Activated CD4-positive, alpha-beta T cell treated with anti-CD3 and anti-CD28 coated beads, Interleukin-2, amount 10 ng/mL, durations not matched to agents 24 days and 14 days (primary cell): ENCODE results near the gene DNAH8. TPM values are rescaled to one million over a fixed set of nuclear protein-coding genes. Genes with fewer than 3 reads are reported as not detected.

Source experiments
- DNase-seq: peaks from one replicate; pipeline ENCODE4 v3.0.0; 2022
- H3K27ac Mint-ChIP-seq: one replicate; pipeline ENCODE4 v1.8.0; 2022; ENCODE audit warnings: mild to moderate bottlenecking, mixed read lengths
- H3K27me3 Mint-ChIP-seq: one replicate; pipeline ENCODE4 v1.8.0; 2022; ENCODE audit warnings: mixed read lengths
- H3K36me3 Mint-ChIP-seq: one replicate; pipeline ENCODE4 v1.8.0; 2022; ENCODE audit warnings: low read depth, mild to moderate bottlenecking, mixed read lengths
- H3K4me1 Mint-ChIP-seq: one replicate; pipeline ENCODE4 v1.8.0; 2021; ENCODE audit warnings: mixed read lengths
- H3K4me3 Mint-ChIP-seq: one replicate; pipeline ENCODE4 v1.8.0; 2022; ENCODE audit warnings: mild to moderate bottlenecking, moderate library complexity, mixed read lengths
- H3K9me3 Mint-ChIP-seq: one replicate; pipeline ENCODE4 v1.8.0; 2021; ENCODE audit warnings: mixed read lengths
- intact Hi-C: fragments of 100-400 bp; cut with micrococcal nuclease; formaldehyde crosslinking; loops from one replicate; pipeline ENCODE4 v1.15.1; 2023
- total RNA-seq: library from RNA; stranded (reverse); gene quantifications from 2 replicates; pipeline ENCODE4 v1.2.3, GENCODE V29; 2022

Gene DNAH8
- total RNA-seq, 1 donor from 2014 or later = not detected

DNA sequence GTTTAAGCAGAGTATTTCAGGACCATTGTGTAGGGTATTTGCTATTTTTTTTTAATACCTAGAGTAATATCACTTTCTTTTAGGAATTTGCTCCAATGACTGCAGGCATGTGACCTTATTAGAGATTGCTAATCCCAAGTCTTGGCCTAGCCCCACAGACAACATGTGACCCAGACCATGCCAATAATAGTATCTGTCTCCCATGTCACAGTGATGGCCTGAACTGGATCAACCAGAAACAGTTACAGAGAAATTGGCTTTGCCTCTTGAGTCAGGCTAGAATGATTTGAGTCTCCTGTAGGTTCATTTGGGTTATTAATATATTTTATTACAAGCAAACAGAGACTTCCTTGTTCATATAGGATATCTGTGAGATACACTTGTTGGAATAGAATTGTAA is 116.8 kb downstream of the DNAH8 start:
- Mint-ChIP-seq H3K27me3 (peaks cover 32% of the 10 kb centered on the region), H3K27ac (no peak overlapping the region), H3K4me3 (no peak overlapping the region), H3K9me3 (no peaks in the 10 kb centered on the region), H3K36me3 (no peaks in the 10 kb centered on the region), H3K4me1 (no peaks in the 10 kb centered on the region)
- intact Hi-C loops = no loop called here
- DNase-seq = no peak

GRCh38 chr6:38833320-38833719 is 118.2 kb downstream of the DNAH8 start:
- H3K9me3 Mint-ChIP-seq = no peaks in the 10 kb centered on the region
- DNase-seq = no peak
- intact Hi-C loops = no loop called here

DNA sequence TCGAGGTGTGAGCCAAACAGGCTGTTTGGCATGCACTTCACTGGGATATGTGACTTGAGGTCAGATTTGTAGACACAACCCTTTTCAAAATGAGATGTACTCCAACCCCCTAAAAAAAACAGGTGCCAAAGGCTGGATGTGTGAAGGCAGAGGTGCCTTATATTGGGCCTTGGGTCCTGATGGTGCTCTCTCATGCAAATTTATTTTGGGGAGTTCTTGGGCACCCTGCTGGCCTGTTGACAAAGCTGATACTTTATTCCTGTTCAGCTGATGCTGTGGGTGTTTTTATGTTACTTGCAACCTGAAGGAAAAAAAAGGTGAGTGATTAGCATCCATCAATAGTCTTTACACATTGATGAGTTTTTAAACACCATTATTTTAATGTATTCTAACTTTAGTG is 121.5 kb downstream of the DNAH8 start:
- Mint-ChIP-seq H3K9me3 (no peaks in the 10 kb centered on the region), H3K4me3 (no peak overlapping the region), H3K27me3 (peaks cover 24% of the 10 kb centered on the region), H3K27ac (no peak overlapping the region), H3K36me3 (no peaks in the 10 kb centered on the region), H3K4me1 (no peaks in the 10 kb centered on the region)
- DNase-seq = no peak
- intact Hi-C loops = no loop called here

More at GRCh38 chr6:38833320-38833719, 118.2 kb downstream of the DNAH8 start:
- peaks cover 31% of the 10 kb centered on the region for H3K27me3 Mint-ChIP-seq
- no peak overlapping the region for H3K4me3 Mint-ChIP-seq
- no peak overlapping the region for H3K27ac Mint-ChIP-seq
- no peaks in the 10 kb centered on the region for H3K36me3 Mint-ChIP-seq
- no peaks in the 10 kb centered on the region for H3K4me1 Mint-ChIP-seq

- no peak for DNase-seq
- no peak overlapping the region for H3K4me3 Mint-ChIP-seq
- intact Hi-C loops = no loop called here
- no peaks in the 10 kb centered on the region for H3K4me1 Mint-ChIP-seq
- H3K9me3 Mint-ChIP-seq = no peaks in the 10 kb centered on the region
- H3K27ac Mint-ChIP-seq = no peak overlapping the region
- H3K27me3 Mint-ChIP-seq = peaks cover 26% of the 10 kb centered on the region
- H3K36me3 Mint-ChIP-seq = no peaks in the 10 kb centered on the region
These were observed 122.0 kb downstream of the DNAH8 start for GRCh38 chr6:38837101-38837500.

DNA sequence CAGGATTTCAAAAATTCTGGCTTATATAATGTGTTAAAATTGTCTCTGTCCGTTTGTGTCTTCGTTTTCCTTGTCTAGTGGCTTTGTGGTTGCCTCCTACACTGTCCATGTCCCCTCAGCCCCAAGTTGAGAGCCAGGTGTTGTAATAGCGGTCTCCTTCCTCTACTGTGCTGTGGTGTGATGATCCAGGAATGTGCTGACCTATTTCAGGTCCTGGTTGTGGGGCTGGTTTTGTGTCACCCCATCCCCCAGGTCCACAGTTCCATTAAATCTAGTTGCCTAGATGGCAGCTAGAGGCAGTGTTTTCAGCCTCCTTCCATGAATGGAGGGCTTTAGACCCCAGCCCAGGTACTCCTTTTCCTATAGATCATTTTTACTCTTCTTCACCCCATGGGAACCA is 128.7 kb downstream of the DNAH8 start:
- Mint-ChIP-seq H3K36me3 (no peaks in the 10 kb centered on the region), H3K27ac (no peak overlapping the region), H3K27me3 (peaks cover 22% of the 10 kb centered on the region), H3K9me3 (no peaks in the 10 kb centered on the region), H3K4me3 (no peak overlapping the region), H3K4me1 (no peaks in the 10 kb centered on the region)
- intact Hi-C loops = no loop called here
- DNase-seq = no peak

DNA sequence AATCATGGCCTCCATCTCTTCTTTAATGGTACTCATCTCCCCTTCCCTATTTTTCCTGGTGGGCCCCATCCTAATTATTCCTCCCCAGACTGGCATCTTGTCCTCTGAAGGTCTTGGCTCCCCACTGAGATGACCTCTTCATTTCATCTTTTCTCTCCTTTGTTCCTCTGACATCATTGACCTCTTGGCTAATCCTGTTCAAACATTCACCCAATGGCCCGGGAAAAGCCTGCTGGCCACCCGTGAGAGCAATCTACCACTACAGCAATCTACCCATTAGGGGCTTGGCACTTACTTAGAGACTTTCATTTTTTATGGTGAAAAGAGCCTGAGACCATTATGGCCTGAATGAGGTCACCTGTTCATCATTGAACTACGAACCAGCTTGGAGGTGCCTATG is 130.8 kb downstream of the DNAH8 start:
- H3K27me3 Mint-ChIP-seq = peaks cover 27% of the 10 kb centered on the region
- H3K4me3 Mint-ChIP-seq = no peak overlapping the region
- DNase-seq = no peak
- H3K9me3 Mint-ChIP-seq = no peaks in the 10 kb centered on the region
- H3K27ac Mint-ChIP-seq = no peak overlapping the region
- intact Hi-C loops = no loop called here
- H3K4me1 Mint-ChIP-seq = no peaks in the 10 kb centered on the region
- H3K36me3 Mint-ChIP-seq = no peaks in the 10 kb centered on the region

DNA sequence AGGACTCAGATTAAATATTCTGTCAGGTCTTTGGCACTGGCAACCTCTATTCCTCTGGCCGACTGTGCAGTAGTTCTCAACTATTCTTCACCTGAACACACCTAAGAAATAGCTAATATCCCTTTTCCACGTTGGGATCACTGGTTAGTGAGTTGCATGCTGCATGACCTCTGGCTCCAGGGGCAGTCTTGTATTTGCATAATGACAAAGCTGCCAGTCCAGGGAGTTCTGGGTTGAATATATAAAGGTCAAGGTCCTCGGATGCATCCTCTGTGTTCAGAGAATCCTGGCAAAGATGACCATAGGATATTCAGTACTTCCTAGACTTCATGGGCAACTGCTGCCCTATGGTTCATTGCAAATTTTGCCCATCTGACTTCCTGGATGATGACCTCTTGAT is 131.2 kb downstream of the DNAH8 start:
- intact Hi-C loops = no loop called here
- H3K4me3 Mint-ChIP-seq = no peak overlapping the region
- no peaks in the 10 kb centered on the region for H3K9me3 Mint-ChIP-seq
- no peak for DNase-seq
- H3K27ac Mint-ChIP-seq = no peak overlapping the region
- H3K36me3 Mint-ChIP-seq = no peaks in the 10 kb centered on the region
- no peaks in the 10 kb centered on the region for H3K4me1 Mint-ChIP-seq
- H3K27me3 Mint-ChIP-seq = peaks cover 29% of the 10 kb centered on the region

GRCh38 chr6:38846844-38847243 is 131.7 kb downstream of the DNAH8 start:
- intact Hi-C loops = no loop called here
- DNase-seq = no peak
- H3K4me3 Mint-ChIP-seq = no peak overlapping the region
- H3K9me3 Mint-ChIP-seq = no peaks in the 10 kb centered on the region
- H3K27me3 Mint-ChIP-seq = peaks cover 29% of the 10 kb centered on the region
- no peaks in the 10 kb centered on the region for H3K36me3 Mint-ChIP-seq
- H3K27ac Mint-ChIP-seq = no peak overlapping the region
- H3K4me1 Mint-ChIP-seq = no peaks in the 10 kb centered on the region

DNA sequence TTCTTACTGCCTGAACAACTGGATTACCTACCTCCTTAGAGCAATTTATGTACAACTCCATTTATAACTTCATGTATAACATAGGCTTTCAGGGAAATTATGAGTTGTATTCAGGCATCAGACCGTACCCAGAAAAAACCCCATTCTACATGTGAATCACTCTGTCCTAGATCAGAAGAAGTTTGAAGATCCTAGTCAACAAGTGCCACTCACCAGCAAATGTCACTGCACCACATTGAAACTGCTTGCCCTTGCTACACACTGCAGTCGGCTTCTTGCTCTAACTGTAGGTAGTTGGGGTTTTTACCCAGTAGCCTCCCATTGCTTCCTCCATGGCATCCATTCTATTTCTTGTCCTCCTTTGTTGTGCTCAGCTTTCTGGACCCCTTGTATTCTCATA is 132.4 kb downstream of the DNAH8 start:
- no peak for DNase-seq
- no peaks in the 10 kb centered on the region for H3K9me3 Mint-ChIP-seq
- H3K36me3 Mint-ChIP-seq = no peaks in the 10 kb centered on the region
- H3K27me3 Mint-ChIP-seq = peaks cover 28% of the 10 kb centered on the region
- no peak overlapping the region for H3K27ac Mint-ChIP-seq
- intact Hi-C loops = no loop called here
- H3K4me3 Mint-ChIP-seq = no peak overlapping the region
- H3K4me1 Mint-ChIP-seq = no peaks in the 10 kb centered on the region

DNA sequence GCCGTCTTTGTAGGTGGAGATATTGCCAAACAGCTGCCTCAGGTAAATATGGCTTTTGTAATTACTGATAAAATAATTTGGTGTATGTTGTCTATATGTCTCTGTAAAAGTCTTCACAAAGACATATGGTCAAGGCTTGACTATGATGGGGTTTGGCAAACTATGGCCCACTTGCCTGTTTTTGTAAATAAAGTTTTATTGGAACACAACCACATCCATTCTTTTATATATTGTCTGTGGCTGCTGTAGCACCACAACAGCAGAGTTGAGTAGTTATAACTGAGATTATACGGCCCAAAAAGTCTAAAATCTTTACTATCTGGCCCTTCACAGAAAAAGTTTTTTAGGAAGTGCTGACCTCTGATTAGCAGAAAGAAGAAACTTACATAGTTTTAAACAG is 133.6 kb downstream of the DNAH8 start:
- H3K9me3 Mint-ChIP-seq = no peaks in the 10 kb centered on the region
- no peaks in the 10 kb centered on the region for H3K4me1 Mint-ChIP-seq
- no peak overlapping the region for H3K27ac Mint-ChIP-seq
- peaks cover 31% of the 10 kb centered on the region for H3K27me3 Mint-ChIP-seq
- H3K4me3 Mint-ChIP-seq = no peak overlapping the region
- H3K36me3 Mint-ChIP-seq = no peaks in the 10 kb centered on the region
- intact Hi-C loops = no loop called here
- DNase-seq = no peak

DNA sequence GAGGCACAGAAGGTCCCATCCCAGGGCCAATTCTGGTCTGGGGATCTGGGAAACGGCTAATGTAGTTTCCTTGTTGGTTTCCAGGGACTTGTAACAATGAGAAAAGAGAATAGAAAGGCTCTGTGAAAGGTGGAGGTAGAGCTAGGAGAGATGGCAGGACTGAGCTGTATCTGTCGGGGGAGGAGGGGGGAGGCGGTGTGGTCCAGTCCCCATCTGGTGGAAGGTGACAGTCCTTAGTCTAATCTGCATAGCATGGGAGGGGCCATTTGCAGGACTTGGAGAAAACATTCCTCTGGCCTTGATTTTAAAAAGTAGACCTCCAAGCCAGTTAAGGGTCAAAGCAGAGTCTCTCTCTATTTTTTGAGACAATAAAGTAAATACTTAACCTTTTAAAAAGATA is 137.1 kb downstream of the DNAH8 start:
- no peak overlapping the region for H3K27ac Mint-ChIP-seq
- peaks cover 29% of the 10 kb centered on the region for H3K27me3 Mint-ChIP-seq
- DNase-seq = no peak
- H3K36me3 Mint-ChIP-seq = no peaks in the 10 kb centered on the region
- H3K9me3 Mint-ChIP-seq = no peaks in the 10 kb centered on the region
- H3K4me3 Mint-ChIP-seq = no peak overlapping the region
- intact Hi-C loops = no loop called here
- no peaks in the 10 kb centered on the region for H3K4me1 Mint-ChIP-seq

DNA sequence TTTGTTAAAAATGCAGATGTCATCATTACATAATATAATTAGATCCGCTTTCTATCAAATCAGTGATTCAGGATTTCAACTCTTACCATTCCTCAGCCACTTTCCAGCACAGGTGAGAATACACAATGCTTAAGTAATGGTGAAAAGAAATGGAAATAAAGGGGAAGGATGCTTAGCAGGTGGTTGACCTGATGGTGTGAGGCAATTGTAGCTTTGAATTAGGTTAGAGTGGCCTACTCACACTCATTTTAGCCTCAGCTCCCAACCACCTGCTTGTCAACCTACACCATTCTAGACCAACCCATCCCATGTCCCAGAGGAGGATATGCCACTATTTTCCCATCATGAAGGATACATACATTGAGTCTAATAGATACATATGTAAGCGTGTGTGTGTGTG is 138.1 kb downstream of the DNAH8 start:
- Mint-ChIP-seq H3K4me1 (no peaks in the 10 kb centered on the region), H3K27ac (no peak overlapping the region), H3K36me3 (no peaks in the 10 kb centered on the region), H3K4me3 (no peak overlapping the region), H3K9me3 (no peaks in the 10 kb centered on the region), H3K27me3 (peaks cover 24% of the 10 kb centered on the region)
- intact Hi-C loops = no loop called here
- no peak for DNase-seq

DNA sequence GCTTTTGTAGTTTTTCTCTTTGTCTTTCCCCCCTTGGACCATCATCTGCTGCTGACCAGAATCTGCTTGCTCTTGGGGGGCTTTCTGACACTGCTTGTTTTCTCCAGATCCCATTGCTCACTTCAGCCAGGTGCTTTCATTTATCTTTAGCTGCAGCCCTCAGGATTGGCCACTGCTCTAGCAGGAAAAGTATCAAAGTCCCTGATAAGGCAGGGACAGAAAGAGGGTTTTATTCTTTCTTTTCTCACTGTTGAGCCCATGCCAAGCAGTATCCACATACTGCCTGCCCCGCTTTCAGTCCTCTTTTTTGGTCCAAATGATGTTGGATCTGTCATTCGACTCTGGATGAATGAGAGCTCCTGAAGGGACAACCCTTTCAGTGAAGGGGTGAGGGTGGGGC is 141.4 kb downstream of the DNAH8 start:
- intact Hi-C loops = no loop called here
- Mint-ChIP-seq H3K36me3 (no peaks in the 10 kb centered on the region), H3K27me3 (peaks cover 23% of the 10 kb centered on the region), H3K9me3 (no peaks in the 10 kb centered on the region), H3K4me1 (no peaks in the 10 kb centered on the region), H3K4me3 (no peak overlapping the region), H3K27ac (no peak overlapping the region)
- no peak for DNase-seq

- no peak overlapping the region for H3K27ac Mint-ChIP-seq
- H3K36me3 Mint-ChIP-seq = no peaks in the 10 kb centered on the region
- no peaks in the 10 kb centered on the region for H3K9me3 Mint-ChIP-seq
These were observed 142.7 kb downstream of the DNAH8 start for GRCh38 chr6:38857815-38858214.

DNA sequence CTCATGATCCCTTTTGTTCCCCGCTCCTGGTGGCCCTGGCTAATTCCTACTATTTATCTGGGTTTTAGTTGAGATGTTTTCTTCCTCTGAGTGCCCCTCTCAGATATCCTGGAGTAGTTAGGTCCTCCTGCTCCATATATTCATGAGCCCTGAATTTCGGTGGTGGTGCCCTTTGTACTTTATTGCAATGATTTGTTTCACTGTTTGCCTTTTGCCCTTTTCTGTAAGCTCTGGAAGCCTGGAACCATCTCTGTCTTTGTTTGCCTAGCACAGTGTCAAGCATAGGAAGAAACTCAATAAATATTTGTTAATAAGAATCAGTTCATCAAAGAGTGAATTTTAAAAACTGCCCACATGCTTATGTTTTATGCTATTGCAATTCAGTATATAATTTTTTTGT is 144.9 kb downstream of the DNAH8 start:
- no peaks in the 10 kb centered on the region for H3K4me1 Mint-ChIP-seq
- H3K4me3 Mint-ChIP-seq = no peak overlapping the region
- no peaks in the 10 kb centered on the region for H3K9me3 Mint-ChIP-seq
- H3K27ac Mint-ChIP-seq = no peak overlapping the region
- DNase-seq = no peak
- intact Hi-C loops = no loop called here
- no peaks in the 10 kb centered on the region for H3K36me3 Mint-ChIP-seq
- peaks cover 15% of the 10 kb centered on the region for H3K27me3 Mint-ChIP-seq

More at GRCh38 chr6:38857815-38858214, 142.7 kb downstream of the DNAH8 start:
- Mint-ChIP-seq H3K4me1 (no peaks in the 10 kb centered on the region), H3K4me3 (no peak overlapping the region), H3K27me3 (peaks cover 20% of the 10 kb centered on the region)
- DNase-seq = no peak
- intact Hi-C loops = no loop called here
